ENCODE data around the gene TIGD3.

The TIGD3 gene

DNA sequence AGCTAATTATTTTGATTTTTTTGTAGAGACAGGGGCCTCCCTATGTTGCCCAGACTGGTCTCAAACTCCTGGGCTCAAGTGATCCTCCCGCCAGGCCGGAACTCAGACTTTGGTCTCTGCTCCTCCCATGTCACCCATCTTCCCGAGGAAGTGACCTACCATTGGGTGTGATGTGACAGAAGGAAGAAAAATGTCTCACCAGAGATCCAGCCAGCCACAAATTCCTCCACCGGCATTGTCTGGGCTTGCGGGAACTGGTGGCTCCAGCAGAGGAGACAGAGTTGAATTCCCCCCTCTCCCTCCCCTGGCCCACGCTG lies 27.1 kb downstream of the TIGD3 start:
- no peak for DNase-seq (ENCODE audit: low read depth)
- peak overlapping the region; percentile 45 for H3K4me3 ChIP-seq (ENCODE audit: control insufficient read depth, low read depth, low read length)

DNA sequence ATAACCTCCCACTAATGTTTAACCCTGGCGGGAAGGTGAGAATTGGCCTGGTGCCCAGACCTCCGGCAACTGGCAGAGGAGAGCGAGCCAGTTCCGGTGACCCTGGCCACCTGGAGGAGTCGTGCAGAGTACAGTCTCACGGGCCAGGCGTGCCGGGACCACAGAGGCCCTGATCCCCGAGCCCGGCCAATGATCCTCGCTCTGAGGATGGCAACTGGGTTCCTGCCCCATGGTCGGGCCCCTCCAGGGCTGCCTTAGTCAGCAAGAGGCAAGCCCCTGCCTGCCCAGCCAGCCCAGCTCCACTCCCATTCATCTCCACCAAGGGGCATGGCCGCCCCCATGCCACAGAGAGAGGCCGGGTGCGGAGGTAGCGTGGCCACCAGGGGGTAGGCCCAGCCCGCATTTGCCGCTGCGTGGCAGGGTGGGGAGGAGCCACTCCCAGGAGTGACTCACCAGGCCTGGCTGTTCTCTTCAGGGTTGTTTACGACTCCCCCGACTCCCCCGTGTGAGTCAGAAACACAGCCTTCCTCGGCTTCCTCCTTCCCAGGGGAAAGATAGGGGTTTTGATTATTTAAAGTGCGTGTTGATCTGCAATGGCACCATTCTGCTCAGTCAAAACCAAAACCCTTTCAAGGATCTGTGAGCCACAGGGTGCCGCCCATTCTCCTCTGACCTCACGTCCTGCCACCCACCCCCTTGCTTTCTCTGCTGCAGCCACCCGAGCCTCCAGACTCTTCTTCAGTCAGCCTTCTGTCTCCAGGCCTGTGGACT lies 27.7 kb downstream of the TIGD3 start, which contains the start of gene SLC25A45:
SLC25A45 (minus strand) TSS at position 614 of the 771 bp plus-strand sequence. CDS start 695 bp downstream, outside the sequence.
- DNase-seq (ENCODE audit: low read depth) = peak; percentile 95
- H3K4me3 ChIP-seq (ENCODE audit: control insufficient read depth, low read depth, low read length) = peak within 1 kb of the TSS; percentile 45

More for the DNA sequence above, 27.1 kb downstream of the TIGD3 start:
- TF ChIP-seq, protein P1, sequence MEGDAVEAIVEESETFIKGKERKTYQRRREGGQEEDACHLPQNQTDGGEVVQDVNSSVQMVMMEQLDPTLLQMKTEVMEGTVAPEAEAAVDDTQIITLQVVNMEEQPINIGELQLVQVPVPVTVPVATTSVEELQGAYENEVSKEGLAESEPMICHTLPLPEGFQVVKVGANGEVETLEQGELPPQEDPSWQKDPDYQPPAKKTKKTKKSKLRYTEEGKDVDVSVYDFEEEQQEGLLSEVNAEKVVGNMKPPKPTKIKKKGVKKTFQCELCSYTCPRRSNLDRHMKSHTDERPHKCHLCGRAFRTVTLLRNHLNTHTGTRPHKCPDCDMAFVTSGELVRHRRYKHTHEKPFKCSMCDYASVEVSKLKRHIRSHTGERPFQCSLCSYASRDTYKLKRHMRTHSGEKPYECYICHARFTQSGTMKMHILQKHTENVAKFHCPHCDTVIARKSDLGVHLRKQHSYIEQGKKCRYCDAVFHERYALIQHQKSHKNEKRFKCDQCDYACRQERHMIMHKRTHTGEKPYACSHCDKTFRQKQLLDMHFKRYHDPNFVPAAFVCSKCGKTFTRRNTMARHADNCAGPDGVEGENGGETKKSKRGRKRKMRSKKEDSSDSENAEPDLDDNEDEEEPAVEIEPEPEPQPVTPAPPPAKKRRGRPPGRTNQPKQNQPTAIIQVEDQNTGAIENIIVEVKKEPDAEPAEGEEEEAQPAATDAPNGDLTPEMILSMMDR (IDR thresholded peaks at IDR 0.05; ENCODE audit: control insufficient read depth, insufficient read depth, low read depth, low read length, missing control alignments) = no peak

DNA sequence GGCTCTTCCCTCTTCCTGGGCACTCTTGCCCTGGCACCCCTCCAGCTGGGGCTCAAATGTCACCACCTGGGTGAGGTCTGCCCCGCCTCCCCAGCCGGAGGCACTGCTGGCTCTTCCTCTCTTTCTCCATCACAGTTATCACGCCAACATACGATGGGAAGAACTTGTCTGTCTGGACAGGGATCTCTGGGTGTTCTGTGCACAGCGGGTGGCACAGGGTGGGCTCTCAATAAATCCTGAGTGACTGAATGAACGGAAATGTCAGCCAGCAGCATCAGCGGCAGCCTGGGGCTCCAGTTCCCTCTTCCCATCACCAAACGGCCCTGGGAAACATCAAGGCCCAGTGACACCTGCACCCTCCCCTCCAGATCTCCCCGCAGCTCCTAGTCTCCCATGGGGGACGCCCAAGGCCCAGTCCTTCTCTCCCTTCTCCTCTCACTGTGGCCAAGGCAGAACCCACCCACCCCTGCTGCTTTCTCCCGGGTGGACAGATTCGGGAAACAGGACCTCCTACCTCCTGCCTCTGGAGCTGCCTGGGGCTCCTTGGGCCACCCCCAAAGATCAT lies 28.3 kb downstream of the TIGD3 start:
- no peak for DNase-seq (ENCODE audit: low read depth)
- TF ChIP-seq, protein P1 (IDR thresholded peaks at IDR 0.05; ENCODE audit: control insufficient read depth, insufficient read depth, low read depth, low read length, missing control alignments) = no peak
- H3K4me3 ChIP-seq (ENCODE audit: control insufficient read depth, low read depth, low read length) = peak overlapping the region; percentile 35

More for the DNA sequence above, 27.7 kb downstream of the TIGD3 start, which contains the start of gene SLC25A45:
- TF ChIP-seq, protein P1 (IDR thresholded peaks at IDR 0.05; ENCODE audit: control insufficient read depth, insufficient read depth, low read depth, low read length, missing control alignments) = peak; percentile 85

DNA sequence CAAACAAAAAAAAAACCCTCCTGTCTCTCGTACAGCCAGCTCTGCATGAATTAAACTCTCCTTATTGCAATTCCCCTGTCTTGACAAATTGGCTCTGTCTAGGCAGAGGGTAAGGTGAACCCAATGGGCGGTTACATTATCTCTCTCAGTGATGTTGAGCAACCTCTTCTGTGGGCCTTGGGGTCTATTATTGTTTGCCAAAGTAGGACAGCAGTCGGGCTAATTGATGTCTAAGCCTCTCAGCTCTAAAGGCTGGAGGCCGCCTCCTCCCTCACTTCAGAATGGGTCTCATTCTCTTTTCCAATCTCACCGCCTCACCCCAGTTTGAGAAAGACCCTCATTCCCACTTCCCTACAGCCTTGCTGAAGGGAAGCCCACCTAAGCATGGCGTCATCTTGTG lies 29.2 kb downstream of the TIGD3 start:
- H3K4me3 ChIP-seq (ENCODE audit: control insufficient read depth, low read depth, low read length) = no peak overlapping the region
- no peak for DNase-seq (ENCODE audit: low read depth)
- TF ChIP-seq, protein P1 (IDR thresholded peaks at IDR 0.05; ENCODE audit: control insufficient read depth, insufficient read depth, low read depth, low read length, missing control alignments) = no peak

DNA sequence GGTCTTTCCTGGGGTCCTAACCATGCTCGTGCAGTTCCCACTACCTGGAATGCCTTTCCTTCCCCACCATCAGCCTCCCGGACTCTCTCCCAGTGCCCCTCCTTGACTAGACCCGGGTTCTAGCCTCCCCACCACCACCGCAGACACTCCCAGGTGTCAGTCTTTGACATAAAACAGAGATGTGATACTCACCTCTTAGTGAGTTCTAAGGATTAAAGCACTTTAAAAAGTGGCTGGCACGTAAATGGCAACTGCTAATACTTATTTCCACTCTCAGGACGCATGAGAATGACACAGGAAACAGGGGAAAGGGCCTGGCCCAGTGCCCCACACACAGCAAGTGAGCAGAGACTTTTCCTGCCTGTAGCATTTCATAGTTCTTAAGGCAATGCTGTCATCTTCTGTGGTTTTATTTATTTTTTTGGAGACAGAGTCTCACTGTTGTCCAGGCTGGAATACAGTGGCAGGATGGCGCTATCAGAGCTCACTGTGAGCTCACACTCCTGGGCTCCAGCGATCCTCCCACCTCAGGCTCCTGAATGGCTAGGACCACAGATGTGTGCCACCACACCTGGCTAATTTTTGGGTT lies 29.8 kb downstream of the TIGD3 start:
- no peak for DNase-seq (ENCODE audit: low read depth)
- TF ChIP-seq, protein P1 (IDR thresholded peaks at IDR 0.05; ENCODE audit: control insufficient read depth, insufficient read depth, low read depth, low read length, missing control alignments) = no peak
- no peak overlapping the region for H3K4me3 ChIP-seq (ENCODE audit: control insufficient read depth, low read depth, low read length)

DNA sequence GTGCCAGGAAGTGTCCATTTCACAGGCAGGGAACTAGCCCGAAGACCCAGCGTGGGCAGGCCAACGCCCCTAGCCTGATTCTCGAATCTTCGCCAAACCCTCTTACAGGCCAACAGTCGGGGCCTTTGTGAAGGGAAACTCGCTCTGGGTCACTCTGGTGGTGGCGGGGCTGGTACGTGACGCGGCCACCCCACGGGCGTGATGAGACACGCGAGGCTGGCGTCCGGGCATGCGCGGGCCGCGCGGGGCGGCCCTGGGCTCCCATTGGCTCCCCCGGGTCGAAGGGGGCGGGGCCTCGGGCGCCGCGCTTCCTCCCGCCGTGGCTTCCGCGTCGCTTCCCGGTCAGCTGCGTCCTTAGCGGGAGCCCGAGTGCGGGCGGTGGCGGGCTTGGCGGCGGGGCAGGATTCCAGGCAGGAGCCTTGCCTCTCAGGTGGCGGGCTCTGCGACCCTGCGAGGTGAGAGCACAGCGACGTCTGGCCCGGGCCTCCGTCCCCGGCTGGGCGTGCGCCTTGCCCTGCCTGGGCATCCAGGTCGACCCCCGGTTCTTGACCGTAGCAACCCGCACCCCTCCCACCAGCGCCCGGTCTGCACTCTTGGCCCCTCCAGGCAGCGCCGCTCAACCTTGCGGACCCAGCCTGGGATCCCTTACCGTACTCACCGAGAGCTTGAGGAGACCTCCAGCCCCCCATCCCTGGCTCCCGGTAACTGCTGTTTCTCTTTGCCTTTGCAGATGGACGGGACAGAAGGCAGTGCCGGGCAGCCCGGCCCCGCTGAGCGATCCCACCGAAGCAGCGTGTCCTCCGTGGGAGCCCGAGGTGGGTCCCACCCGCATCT lies 32.0 kb downstream of the TIGD3 start, which contains the start of gene FRMD8:
FRMD8 (plus strand) TSS at position 331 of the 834 bp plus-strand sequence; CDS start at position 731, 400 bp downstream.
- DNase-seq (ENCODE audit: low read depth) = no peak
- peak within 1 kb of the TSS; percentile 89 for H3K4me3 ChIP-seq (ENCODE audit: control insufficient read depth, low read depth, low read length)
- TF ChIP-seq, protein P1 (IDR thresholded peaks at IDR 0.05; ENCODE audit: control insufficient read depth, insufficient read depth, low read depth, low read length, missing control alignments) = no peak

Measured in AG09309 (cell line).